Activated naive CD4-positive, alpha-beta T cell treated with anti-CD3 and anti-CD28 coated beads for 36 hours (primary cell): ENCODE measurements around the gene XG. TPM values are rescaled to one million over a fixed set of nuclear protein-coding genes. Genes with fewer than 3 reads are reported as not detected.

Experiments used
- total RNA-seq, 2 experiments: library from RNA; stranded (reverse); gene quantifications; one replicate each; pipeline ENCODE4 v1.2.3, GENCODE V29; 2021

XG gene
- total RNA-seq, 2 experiments from 2014 or later = not detected

Other genes starting within 250 kb of the XG start
- gene CD99, start 60.7 kb upstream of the XG start, total RNA-seq = 100 to 1,000 TPM; 205 to 215 TPM
- not detected for gene GYG2, start 76.9 kb downstream of the XG start, total RNA-seq
- under 1 TPM; 0.47 to 0.50 TPM for gene ARSD, start 177.3 kb downstream of the XG start, total RNA-seq